HUDEP-2 (cell line): ENCODE measurements around the gene GET3.
A peak's percentile ranks its signal among the peaks of the same experiment; 100 is the strongest.
"Not testable (repeated sequence)": the region's sequence is repeated elsewhere in the genome, so short reads cannot be mapped to it uniquely, and the experiment has no call there.

Source experiments
- DNase-seq, 76 experiments: peaks; one replicate each; lab custom pipeline; 2025; ENCODE audit not compliant: unreplicated experiment in 76 of 76; lab: John Stamatoyannopoulos, UW

Gene GET3

GRCh38 chr19:12789098-12789903 is 52.0 kb downstream of the GET3 start:
- peak in 21 of 76 experiments; percentile 40 to 91 (median 65) for DNase-seq

- DNase-seq: peak in 75 of 76 experiments; percentile 91 to 100 (median 99)
Measured at GRCh38 chr19:12789904-12790619, 52.8 kb downstream of the GET3 start.

GRCh38 chr19:12790628-12791344 is 53.5 kb downstream of the GET3 start:
- DNase-seq: peak in 4 of 76 experiments; percentile 18 to 61 (median 54)

GRCh38 chr19:12791345-12792050 is 54.2 kb downstream of the GET3 start, which contains the start of gene JUNB:
Gene JUNB, plus strand, starts transcription at chr19:12791486. Its CDS starts 286 bp downstream, at chr19:12791772.
- peak in 75 of 76 experiments; percentile 66 to 99 (median 96) for DNase-seq

- peak in 63 of 76 experiments; percentile 19 to 76 (median 60) for DNase-seq
Measured at GRCh38 chr19:12792051-12792852, 55.0 kb downstream of the GET3 start.

GRCh38 chr19:12792853-12793289 is 55.6 kb downstream of the GET3 start:
- peak in 2 of 76 experiments; percentile 57 to 58 for DNase-seq

GRCh38 chr19:12793290-12794195 is 56.2 kb downstream of the GET3 start:
- DNase-seq: peak in 74 of 76 experiments; percentile 78 to 99 (median 96)

- peak in 10 of 76 experiments; percentile 10 to 58 (median 38) for DNase-seq
Measured at GRCh38 chr19:12794196-12794941, 57.1 kb downstream of the GET3 start.

GRCh38 chr19:12794971-12795381 is 57.7 kb downstream of the GET3 start:
- peak in 3 of 76 experiments; percentile 29 to 41 (median 31) for DNase-seq

- peak in 70 of 76 experiments; percentile 42 to 93 (median 76) for DNase-seq
Measured at GRCh38 chr19:12796146-12797071, 59.1 kb downstream of the GET3 start.

- DNase-seq: peak in 4 of 76 experiments; percentile 24 to 75 (median 43)
Measured at GRCh38 chr19:12797141-12797587, 59.9 kb downstream of the GET3 start.

- DNase-seq: not testable (repeated sequence)
Measured at GRCh38 chr19:12797607-12798006, 60.3 kb downstream of the GET3 start.
